Left colon (tissue), 2 donors: Measurements from ENCODE around the gene PROZ. TPM values are rescaled to one million over a fixed set of nuclear protein-coding genes. Genes with fewer than 3 reads are reported as not detected.

Experiments used
- ATAC-seq: fragments of 200-7000 bp; cut with Tn5 transposase; one replicate; pipeline ENCODE4 v1.9.1; 2020; ENCODE audit warnings: mild to moderate bottlenecking, moderate library complexity
- DNase-seq, 2 donors: peaks; one replicate each; pipeline ENCODE4 v3.0.0-alpha.2; 2020
- intact Hi-C, 2 donors: fragments of 100-400 bp; cut with DNase I in 1 of 2; cut with micrococcal nuclease in 1 of 2; formaldehyde crosslinking; loops; one replicate each; pipeline versions ENCODE4 v1.11.2 to v1.14.0; 2022; cut with DNase I, micrococcal nuclease
- total RNA-seq, 2 donors: library from RNA; stranded (reverse); fragmentation: NEBNext Ultra II Directional; extraction: Animal tissue kit (Norgen Biotek cat#: 25700); gene quantifications; one replicate each; pipeline ENCODE4 v1.2.1, GENCODE V29; 2021
- donor health status: DM: no; HTN: no; CAD: no.
- donor health status: DM: yes; HTN: yes; CAD: no.

The PROZ gene
- total RNA-seq, 2 donors from 2014 or later: not detected

DNA sequence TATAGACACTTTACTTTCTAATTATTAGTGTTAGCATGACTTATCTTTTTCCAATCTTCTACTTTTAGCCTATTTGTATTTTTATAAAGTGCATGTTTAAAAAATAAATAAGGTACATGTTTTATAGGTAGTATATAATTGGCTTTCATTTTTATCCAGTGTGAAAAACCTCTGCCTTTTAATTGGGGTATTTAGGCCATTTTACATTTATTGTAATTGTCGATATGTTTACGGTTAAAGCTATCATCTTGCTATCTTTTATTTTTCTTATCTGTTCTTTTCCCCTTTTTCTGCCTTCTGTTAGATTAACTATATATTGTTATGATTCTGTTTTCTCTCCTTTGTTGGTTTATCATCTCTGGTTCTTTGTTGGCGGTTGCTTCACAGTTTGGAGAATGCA, 9.1 kb downstream of the PROZ start:
- ATAC-seq: no peak
- DNase-seq: no peak
- intact Hi-C loops: no loop called here

DNA sequence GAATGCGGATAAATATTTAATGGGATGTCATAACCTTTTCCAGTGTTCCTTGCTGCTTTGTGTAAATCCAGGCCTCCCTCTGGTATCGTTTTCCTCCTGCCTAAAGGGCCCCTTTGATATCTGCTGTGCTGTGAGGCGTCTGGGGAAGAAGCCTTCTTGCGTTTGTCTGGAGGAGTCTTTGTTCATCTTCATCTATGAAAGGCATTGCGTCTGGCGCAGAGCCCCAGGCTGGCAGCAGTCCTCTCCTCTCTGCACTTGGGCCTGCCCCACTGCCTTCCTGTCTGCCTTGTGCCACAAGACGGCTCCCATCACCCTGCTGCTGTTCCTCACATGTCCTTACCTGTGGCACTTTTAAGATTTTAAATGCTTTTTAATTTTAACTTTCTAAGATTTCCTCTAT, 9.8 kb downstream of the PROZ start:
- ATAC-seq: no peak
- intact Hi-C loops: no loop called here
- no peak for DNase-seq

DNA sequence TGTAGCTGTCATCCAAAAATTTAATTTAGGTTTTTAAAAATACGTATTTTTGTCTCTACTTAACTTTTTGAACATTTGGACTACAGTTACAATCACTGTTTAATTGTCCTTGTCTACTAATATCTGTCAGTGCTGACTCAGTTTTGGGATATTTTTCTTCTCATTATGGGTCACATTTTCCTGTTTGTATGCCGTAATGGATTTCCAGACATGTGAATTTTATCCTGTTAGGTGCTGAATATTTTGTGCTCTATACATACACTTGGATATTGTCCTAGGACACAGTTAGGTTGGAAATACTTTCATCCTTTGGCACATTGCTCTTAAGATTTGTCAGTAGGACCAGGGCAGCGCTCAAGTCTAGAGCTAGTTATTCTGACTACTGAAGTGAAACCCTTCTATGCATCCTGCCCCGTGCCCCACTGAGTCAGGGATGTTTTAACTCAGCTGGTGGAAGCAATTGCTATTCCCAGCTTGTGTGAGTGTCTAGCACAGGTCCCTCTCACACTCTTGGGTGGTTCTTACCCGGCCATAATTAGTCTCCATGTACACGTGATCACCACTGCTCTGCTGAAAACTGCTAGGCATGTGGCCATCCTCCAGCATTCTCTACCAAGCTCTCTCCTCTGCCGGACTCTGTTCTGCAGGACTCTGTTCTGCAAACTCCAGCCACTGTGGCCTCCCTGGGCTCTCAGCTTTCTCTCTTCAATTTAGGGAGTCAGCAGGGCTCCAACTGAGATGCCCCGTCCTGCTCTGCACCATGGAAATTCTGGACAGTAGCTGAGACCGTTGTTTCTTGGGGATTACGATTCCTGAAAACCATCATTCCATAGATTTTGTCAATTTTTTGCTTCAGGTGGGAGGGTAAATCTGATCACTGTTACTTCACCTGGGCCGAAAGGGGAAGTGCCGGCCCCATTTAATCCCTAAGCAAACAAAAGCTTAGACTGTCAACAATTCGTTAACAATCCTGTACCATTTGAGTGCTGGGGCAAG, 11.1 kb downstream of the PROZ start:
- DNase-seq (no peak), ATAC-seq (peak; percentile 61)
- intact Hi-C loops: no loop called here

DNA sequence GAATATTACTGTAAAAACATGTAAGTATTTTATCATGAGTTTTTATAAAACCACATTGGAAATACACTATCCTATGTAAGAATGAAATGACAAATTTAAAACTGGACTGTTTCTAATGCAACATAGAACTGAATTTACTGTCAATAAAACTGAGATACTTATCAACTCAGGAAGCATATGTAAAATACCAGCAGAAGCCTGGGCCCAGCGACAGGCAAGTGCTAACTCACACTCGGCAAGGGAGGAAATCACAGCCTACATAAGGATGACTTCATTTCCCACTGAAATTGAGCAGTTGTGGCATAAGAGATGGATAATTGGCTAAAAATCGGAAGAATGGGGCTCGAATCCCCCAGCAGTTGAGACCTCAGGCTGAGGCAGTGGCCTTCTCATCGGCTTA, 12.1 kb downstream of the PROZ start:
- ATAC-seq (peak; percentile 48), DNase-seq (no peak)
- intact Hi-C loops: no loop called here

DNA sequence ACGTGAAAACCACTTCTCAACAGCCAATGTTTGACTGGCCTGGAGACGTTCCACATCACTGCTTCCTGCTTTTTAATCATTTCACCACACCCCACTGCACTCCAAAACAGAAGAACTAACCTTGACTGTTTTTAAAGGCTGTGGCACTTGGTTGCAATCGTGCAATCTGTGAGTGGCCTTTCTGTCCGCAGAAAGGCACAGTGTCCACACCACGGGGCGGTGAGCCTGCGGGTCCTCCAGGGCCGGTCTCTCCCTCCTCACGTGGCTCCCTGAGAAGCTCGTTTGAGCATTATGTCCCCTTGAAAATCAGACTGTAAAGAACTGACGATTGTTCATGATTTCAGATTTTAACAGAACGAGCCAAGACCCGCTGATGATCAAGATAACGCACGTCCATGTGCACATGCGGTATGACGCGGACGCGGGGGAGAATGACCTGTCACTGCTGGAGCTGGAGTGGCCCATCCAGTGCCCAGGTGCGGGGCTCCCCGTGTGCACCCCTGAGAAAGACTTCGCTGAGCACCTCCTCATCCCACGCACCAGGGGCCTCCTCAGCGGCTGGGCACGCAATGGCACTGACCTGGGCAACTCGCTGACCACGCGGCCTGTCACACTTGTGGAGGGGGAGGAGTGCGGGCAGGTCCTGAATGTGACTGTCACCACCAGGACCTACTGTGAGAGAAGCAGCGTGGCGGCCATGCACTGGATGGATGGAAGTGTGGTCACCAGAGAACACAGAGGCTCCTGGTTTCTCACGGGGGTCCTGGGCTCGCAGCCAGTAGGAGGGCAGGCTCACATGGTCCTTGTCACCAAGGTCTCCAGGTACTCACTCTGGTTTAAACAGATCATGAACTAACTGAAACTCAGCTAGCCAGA, 13.0 kb downstream of the PROZ start:
- ATAC-seq (peak; percentile 19), DNase-seq (no peak)
- intact Hi-C loops: no loop called here

DNA sequence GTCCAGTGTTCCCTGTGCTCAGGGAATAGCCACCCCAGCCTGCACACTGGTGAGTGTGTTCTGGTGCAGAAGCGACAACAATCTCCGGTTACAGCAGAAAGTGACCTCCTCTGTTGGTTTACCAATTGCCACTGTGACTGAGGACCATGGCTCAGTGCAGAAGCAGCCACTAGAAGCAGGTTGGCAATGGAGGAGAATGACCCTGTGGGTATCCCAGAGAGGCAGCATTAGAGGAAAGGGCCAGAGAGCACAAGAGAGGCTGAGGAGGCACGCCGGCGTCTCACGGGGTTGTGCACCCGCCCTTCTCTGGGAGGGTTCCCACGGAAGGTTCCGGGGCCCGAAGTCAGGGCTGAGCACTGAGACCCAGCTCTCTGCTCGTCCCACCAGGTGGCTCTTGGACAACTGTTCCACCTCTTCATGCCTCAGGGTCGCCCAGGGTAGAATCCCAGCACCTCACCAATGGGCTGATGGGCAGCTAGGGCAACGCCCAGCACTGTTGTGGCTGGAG, 14.0 kb downstream of the PROZ start:
- ATAC-seq: no peak
- intact Hi-C loops: no loop called here
- DNase-seq: no peak

DNA sequence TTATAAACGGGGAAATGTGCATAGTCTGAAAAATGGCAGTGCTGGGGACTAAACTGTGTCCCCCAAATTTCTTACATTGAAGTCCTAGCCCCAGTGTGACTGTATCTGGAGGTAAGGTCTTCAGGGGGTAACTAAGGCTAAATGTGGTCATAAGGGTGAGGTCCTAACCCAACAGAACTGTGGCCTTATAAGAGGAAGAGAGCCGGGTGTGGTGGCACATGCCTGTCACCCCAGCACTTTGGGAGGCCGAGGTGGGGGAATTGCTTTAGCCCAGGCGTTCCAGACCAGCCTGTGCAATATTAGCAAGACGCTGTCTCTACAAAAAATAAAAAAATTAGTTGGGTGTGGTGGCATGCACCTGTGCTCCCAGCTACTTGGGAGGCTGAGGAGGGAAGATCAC, 17.8 kb downstream of the PROZ start:
- peak; percentile 87 for ATAC-seq
- no peak for DNase-seq
- intact Hi-C loops: no loop called here

DNA sequence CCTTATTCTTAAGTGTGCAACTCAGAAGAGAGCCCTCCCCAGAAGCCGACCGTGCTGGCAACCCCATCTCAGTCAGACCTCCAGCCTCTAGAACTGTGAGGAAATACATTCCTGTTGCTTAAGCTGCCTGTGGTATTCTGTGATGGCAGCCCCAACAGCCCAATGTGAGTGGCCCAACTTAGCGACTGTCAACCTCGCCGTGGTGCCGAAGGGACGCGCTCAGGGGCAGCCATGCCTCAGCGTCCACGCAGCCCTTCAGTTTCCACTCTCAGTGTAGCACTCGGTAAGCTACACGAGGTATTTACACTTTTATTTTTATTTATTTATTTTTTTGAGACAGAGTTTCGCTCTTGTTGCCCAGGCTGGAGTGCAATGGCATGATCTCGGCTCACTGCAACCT, 18.4 kb downstream of the PROZ start:
- intact Hi-C loops: no loop called here
- DNase-seq (no peak), ATAC-seq (no peak)

DNA sequence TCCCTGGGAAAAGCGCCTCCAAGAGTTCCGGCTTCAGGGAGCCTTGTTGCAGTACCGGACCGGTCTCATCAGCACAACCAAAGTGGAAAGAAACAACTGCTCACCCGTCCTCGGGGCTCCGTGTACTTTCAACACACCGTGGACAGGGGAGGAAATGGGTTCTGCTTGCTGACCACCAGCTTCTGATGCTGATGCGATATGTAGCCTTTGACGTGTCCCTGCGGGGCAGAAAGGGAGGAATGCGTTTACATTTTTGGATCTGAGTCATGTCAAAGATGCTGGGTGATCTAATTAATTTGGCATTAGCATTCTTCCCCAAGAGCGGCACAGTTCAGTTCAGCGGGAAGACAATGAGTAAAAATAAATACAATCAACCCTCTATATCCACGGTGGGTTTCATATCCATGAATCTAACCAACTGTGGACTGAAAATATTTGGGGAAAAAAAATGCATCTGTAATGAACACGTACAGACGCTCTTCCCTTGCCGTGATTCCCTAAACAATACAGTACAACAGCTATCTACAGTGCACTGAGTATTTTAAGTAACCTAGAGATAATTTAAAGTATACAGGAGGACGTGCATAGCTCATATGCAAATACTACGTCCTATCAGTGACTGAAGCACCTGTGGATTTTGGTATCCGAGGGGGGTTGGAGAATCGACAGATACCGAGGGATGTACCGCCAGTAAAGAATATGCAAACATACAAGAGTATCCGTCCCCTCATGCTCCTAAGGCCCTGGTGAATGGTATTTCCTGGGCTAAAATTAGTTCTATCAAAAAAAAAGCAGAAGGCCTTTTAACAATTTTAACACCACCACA, 19.8 kb downstream of the PROZ start:
- intact Hi-C loops: no loop called here
- DNase-seq (no peak), ATAC-seq (no peak)

DNA sequence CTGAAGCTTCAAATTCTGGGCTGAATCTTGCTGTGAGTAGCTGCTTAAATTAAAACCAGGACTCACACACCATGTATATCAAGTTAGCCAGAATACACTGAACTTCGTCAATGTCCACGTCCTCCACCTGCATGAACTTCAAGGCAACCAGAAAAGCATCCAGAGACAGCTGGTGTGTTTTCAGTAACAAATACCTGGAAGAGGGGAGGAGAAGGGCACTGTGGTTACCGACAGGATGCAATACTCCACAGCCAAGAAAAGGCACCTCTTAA, 20.4 kb downstream of the PROZ start:
- intact Hi-C loops: no loop called here
- ATAC-seq: no peak
- DNase-seq: no peak

DNA sequence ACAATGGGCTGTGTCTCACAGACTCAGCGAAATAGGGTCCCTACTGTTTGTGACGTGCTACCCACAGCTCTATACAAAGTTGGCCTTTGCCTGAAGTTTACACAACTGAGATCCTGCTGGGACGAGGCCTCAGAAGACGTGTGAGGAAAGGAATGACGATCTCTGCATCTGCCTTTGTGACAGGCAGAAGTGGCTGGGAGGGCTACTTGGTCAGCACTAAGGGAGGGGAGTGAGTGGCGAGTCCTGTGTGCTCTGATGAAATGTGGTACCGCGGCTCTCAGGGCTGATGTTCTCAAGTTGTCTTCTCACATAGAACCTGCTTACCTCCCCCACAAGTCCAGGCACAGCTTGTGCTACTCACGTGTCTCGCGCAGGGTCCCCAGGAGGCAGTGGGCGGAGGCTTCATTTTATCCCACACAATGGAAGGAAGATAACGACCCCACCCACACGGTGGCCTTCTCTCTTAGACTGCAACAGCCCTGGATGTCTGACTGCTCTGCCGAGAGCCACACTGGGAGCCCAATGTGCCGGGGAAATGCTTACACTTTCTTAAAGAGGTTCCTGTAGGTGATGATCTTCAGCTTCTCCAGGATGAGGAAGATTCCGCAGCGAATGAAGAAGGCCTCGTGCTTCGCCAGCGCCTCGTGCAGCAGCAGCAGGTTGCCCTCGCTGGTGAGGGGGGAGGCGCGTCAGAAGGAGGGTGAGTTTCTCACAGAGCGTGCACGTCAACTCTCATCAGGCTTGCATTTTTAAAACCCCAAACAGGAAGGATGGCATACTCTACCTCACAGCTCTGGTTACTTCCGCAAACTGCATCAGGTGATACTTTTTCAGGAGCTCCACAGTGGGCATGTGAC, 21.2 kb downstream of the PROZ start:
- intact Hi-C loops: no loop called here
- DNase-seq: no peak
- no peak for ATAC-seq

DNA sequence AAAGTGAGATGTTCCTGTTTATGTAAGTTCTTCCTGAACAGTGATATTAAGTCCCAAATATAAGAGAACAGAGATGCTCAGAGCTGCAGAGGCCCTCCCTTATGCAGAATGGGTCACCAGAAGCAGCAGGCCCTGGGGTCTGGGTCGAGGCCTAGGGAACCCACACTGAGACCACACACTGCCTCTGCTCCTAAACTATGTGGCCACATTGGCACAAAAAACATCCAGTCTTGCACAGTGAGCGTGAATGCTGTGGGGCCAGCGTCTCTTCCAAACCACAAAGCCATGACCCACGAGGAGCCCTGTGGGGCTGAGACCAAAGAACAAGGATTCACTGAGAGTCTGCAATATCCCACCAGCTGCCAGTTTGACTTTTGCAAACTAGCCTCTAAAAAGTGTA, 23.6 kb downstream of the PROZ start:
- no peak for ATAC-seq
- DNase-seq: no peak
- intact Hi-C loops: no loop called here

DNA sequence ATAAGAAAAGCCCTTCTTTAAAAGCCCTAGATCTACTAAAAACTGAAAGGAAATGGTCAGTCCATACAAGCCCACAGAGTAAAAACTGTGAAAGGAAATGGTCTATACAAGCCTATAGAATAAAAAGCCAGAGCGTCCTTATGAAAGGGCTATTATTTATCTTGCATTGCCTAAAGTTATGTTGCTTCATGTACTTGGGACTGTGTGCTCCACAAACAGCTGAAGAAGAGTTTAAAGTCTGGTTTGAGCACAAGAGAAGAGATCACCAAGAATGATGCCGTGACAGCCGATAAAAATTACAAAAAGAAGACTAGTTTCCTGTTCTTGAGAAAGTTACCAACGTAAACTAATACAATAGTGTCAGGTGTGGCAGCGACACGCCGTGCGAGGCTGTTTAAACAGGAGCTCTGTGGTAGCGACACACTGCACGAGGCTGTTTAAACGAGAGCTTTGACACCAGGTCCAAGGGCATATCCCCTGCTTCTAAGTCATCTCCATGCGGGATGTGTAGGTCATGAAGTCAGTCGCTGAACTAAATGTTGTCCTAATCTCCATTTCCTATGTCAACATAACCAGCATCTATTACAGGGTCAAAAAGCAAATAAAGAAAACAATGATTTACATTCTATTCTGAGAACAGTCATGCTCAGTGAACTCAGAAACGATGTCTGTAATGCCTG, 25.1 kb downstream of the PROZ start:
- intact Hi-C loops: no loop called here
- no peak for ATAC-seq

DNA sequence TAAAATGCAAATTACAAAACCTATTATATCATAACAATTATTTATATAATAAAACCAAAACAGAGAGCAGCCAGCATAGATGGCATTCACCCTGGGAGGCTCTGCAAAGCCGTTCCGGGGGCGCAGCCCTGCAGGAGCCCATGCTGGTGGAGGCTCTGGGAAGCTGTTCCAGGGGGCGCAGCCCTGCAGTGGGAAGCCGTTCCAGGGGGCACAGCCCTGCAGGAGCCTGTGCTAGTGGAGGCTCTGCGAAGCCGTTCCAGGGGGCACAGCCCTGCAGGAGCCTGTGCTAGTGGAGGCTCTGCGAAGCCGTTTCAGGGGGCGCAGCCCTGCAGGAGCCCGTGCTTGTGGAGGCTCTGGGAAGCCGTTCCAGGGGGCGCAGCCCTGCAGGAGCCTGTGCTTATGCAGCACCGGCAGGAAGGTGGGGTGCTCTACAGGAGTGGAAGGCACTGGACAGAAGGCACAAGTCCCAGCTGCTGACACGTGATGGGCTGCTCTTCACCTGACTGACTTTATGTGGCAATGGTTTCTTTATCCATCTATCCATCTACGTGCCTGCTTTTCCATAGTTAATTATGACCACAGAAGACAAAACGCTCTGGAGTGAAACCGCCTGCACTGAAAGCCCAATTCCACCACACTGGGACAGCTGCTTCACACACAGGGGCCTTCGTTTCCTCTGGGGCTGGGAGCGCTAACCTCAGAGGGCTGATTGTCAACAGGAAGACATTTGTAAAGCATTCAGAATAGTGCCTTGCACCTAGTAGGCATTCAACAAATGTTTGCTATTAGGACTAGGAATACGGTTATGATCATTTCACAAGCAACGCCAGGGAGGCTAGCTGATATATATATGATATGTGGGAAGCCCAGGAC, 26.4 kb downstream of the PROZ start:
- ATAC-seq (no peak), DNase-seq (no peak)
- intact Hi-C loops: no loop called here

More for the DNA sequence above, 25.1 kb downstream of the PROZ start:
- DNase-seq: no peak

DNA sequence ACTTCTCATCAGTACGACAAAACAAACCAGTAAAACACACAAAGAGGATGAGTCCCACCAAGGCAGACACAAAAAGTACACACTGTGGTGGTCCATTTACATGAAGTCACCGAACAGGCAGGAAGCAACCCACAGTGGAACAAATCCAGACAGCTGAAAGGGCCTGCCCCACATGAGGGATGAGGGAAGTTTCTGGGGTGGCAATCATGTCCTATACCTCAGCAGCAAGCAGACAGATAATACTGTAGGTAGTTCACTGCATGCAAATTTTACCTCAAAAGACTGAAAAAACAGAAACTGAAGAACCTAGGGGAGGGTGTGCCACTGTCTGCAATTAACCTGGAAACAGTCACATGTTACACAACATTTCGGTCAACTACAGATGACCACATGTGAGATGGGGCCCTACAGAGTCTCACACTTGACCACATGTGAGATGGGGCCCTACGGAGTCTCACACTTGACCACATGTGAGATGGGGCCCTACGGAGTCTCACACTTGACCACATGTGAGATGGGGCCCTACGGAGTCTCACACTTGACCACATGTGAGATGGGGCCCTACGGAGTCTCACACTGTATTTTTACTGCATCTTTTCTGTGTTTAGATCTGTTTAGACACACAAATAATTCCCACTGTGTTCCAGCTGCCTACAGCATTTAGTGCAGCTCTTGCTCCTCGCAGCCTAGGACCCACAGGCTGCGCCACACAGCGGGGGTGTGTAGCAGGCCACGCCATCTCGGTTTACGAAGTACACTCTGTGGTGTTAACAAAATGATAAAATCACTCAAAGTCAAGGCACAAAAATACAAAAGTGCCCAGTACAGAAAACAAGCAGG, 27.8 kb downstream of the PROZ start:
- peak; percentile 16 for ATAC-seq
- DNase-seq: no peak
- intact Hi-C loops: no loop called here

DNA sequence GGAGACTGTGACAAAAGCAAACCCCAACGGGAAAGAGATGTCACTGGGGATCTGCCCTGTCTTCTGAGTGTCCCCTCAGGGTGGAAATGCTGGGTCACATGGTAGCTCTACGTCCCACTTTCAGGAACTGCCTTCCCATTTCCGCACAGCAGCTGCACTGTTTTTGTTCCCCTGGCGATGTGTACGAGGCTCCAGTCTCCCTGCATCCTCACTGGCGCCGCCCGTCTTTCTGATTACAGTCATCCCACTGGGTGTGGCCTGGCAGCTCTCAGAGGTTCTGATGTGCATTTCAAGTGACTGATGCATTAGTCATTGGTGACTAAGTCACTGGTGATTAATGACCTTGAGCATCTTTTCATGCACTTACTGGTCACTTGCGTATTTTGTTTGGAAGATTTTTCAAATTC, 28.8 kb downstream of the PROZ start:
- ATAC-seq: peak; percentile 51
- DNase-seq: peak in 1 of 2 donors; percentile 47
- intact Hi-C loops: no loop called here
